ENCODE results near the gene SFTPB. TPM values are rescaled to one million over a fixed set of nuclear protein-coding genes. Genes with fewer than 3 reads are reported as not detected.
"Not testable (repeated sequence)": the region's sequence is repeated elsewhere in the genome, so short reads cannot be mapped to it uniquely, and the experiment has no call there.

SFTPB gene
- total RNA-seq, 1 experiment from 2014 or later: not detected

GRCh38 chr2:85663594-85664565, 4.1 kb downstream of the SFTPB start:
- Histone ChIP-seq H3K4me1 (replicated peaks) (peaks cover 5% of the 10 kb centered on the region), H3K36me3 (peaks cover 4% of the 10 kb centered on the region; the same call in 1 of the 2 replicates), H3K4me3 (no peak overlapping the region), H3K27me3 (replicated peaks) (no peaks in the 10 kb centered on the region), H3K9me3 (replicated peaks) (no peaks in the 10 kb centered on the region), H3K27ac (no peak overlapping the region)
- DNase-seq (ENCODE audit: low read depth in 1 of 2, low spot score in 2 of 2): no peak

- peak in 1 of 2 experiments; percentile 33 for DNase-seq (ENCODE audit: low read depth in 1 of 2, low spot score in 2 of 2)
- Histone ChIP-seq H3K27me3 (replicated peaks) (no peaks in the 10 kb centered on the region), H3K9me3 (replicated peaks) (no peaks in the 10 kb centered on the region), H3K4me1 (replicated peaks) (peaks cover 5% of the 10 kb centered on the region), H3K4me3 (no peak overlapping the region), H3K27ac (no peak overlapping the region), H3K36me3 (peaks cover 4% of the 10 kb centered on the region; the same call in 1 of the 2 replicates)
Observed at GRCh38 chr2:85662899-85663593, 5.0 kb downstream of the SFTPB start.

- H3K27ac ChIP-seq: no peak overlapping the region
- peaks cover 5% of the 10 kb centered on the region for H3K4me1 ChIP-seq (replicated peaks)
- H3K36me3 ChIP-seq: peaks cover 5% of the 10 kb centered on the region
- H3K27me3 ChIP-seq (replicated peaks): no peaks in the 10 kb centered on the region
- no peak overlapping the region for H3K4me3 ChIP-seq
- H3K9me3 ChIP-seq (replicated peaks): no peaks in the 10 kb centered on the region
- no peak for DNase-seq (ENCODE audit: low read depth in 1 of 2, low spot score in 2 of 2)
Observed at GRCh38 chr2:85661139-85661858, 6.7 kb downstream of the SFTPB start.

GRCh38 chr2:85660725-85661124, 7.3 kb downstream of the SFTPB start:
- no peak overlapping the region for H3K27ac ChIP-seq

GRCh38 chr2:85660301-85660700, 7.7 kb downstream of the SFTPB start:
- H3K9me3 ChIP-seq (replicated peaks); H3K4me1 ChIP-seq (replicated peaks); H3K27me3 ChIP-seq (replicated peaks); DNase-seq (ENCODE audit: low read depth in 1 of 2, low spot score in 2 of 2); H3K27ac ChIP-seq; H3K4me3 ChIP-seq: not testable (repeated sequence)
- H3K36me3 ChIP-seq: peaks cover 12% of the 10 kb centered on the region

More at GRCh38 chr2:85660725-85661124, 7.3 kb downstream of the SFTPB start:
- Histone ChIP-seq H3K27me3 (replicated peaks) (no peaks in the 10 kb centered on the region), H3K9me3 (replicated peaks) (no peaks in the 10 kb centered on the region), H3K4me1 (replicated peaks) (peaks cover 9% of the 10 kb centered on the region), H3K4me3 (no peak overlapping the region), H3K36me3 (peaks cover 11% of the 10 kb centered on the region)
- DNase-seq (ENCODE audit: low read depth in 1 of 2, low spot score in 2 of 2): no peak

GRCh38 chr2:85659324-85659981, 8.5 kb downstream of the SFTPB start:
- Histone ChIP-seq H3K9me3 (replicated peaks) (no peaks in the 10 kb centered on the region), H3K4me1 (replicated peaks) (peaks cover 9% of the 10 kb centered on the region), H3K36me3 (peaks cover 12% of the 10 kb centered on the region), H3K27ac (no peak overlapping the region), H3K27me3 (replicated peaks) (no peaks in the 10 kb centered on the region), H3K4me3 (no peak overlapping the region)
- DNase-seq (ENCODE audit: low read depth in 1 of 2, low spot score in 2 of 2): no peak

GRCh38 chr2:85657399-85657798, 10.6 kb downstream of the SFTPB start:
- H3K9me3 ChIP-seq (replicated peaks); H3K27me3 ChIP-seq (replicated peaks); H3K27ac ChIP-seq; DNase-seq (ENCODE audit: low read depth in 1 of 2, low spot score in 2 of 2); H3K4me1 ChIP-seq (replicated peaks); H3K4me3 ChIP-seq: not testable (repeated sequence)
- H3K36me3 ChIP-seq: peaks cover 27% of the 10 kb centered on the region

- H3K27ac ChIP-seq: no peak overlapping the region
- H3K36me3 ChIP-seq: peaks cover 36% of the 10 kb centered on the region
- no peak for DNase-seq (ENCODE audit: low read depth in 1 of 2, low spot score in 2 of 2)
- H3K27me3 ChIP-seq (replicated peaks): no peaks in the 10 kb centered on the region
- H3K9me3 ChIP-seq (replicated peaks): no peaks in the 10 kb centered on the region
- no peak overlapping the region for H3K4me3 ChIP-seq
- peaks cover 4% of the 10 kb centered on the region; the same call in 1 of the 2 replicates for H3K4me1 ChIP-seq (replicated peaks)
Observed at GRCh38 chr2:85656468-85656867, 11.5 kb downstream of the SFTPB start.

GRCh38 chr2:85655961-85656417, 12.0 kb downstream of the SFTPB start:
- no peak overlapping the region for H3K4me3 ChIP-seq
- H3K4me1 ChIP-seq (replicated peaks): peaks cover 4% of the 10 kb centered on the region; the same call in 1 of the 2 replicates
- no peak for DNase-seq (ENCODE audit: low read depth in 1 of 2, low spot score in 2 of 2)
- H3K9me3 ChIP-seq (replicated peaks): no peaks in the 10 kb centered on the region
- no peaks in the 10 kb centered on the region for H3K27me3 ChIP-seq (replicated peaks)
- H3K27ac ChIP-seq: no peak overlapping the region
- H3K36me3 ChIP-seq: peaks cover 41% of the 10 kb centered on the region

- DNase-seq (ENCODE audit: low read depth in 1 of 2, low spot score in 2 of 2): no peak
- H3K4me3 ChIP-seq: no peak overlapping the region
- no peak overlapping the region for H3K27ac ChIP-seq
- no peaks in the 10 kb centered on the region for H3K9me3 ChIP-seq (replicated peaks)
- peaks cover 54% of the 10 kb centered on the region for H3K36me3 ChIP-seq
- H3K27me3 ChIP-seq (replicated peaks): no peaks in the 10 kb centered on the region
- H3K4me1 ChIP-seq (replicated peaks): peaks cover 18% of the 10 kb centered on the region
Observed at GRCh38 chr2:85653996-85654395, 14.0 kb downstream of the SFTPB start.

- H3K4me3 ChIP-seq: no peak overlapping the region
- H3K9me3 ChIP-seq (replicated peaks): no peaks in the 10 kb centered on the region
- peaks cover 25% of the 10 kb centered on the region for H3K4me1 ChIP-seq (replicated peaks)
- H3K36me3 ChIP-seq: peaks cover 74% of the 10 kb centered on the region
- no peak for DNase-seq (ENCODE audit: low read depth in 1 of 2, low spot score in 2 of 2)
- H3K27ac ChIP-seq: no peak overlapping the region
- no peaks in the 10 kb centered on the region for H3K27me3 ChIP-seq (replicated peaks)
Observed at GRCh38 chr2:85652056-85652455, 15.9 kb downstream of the SFTPB start.

GRCh38 chr2:85651097-85651496, 16.9 kb downstream of the SFTPB start:
- H3K27me3 ChIP-seq (replicated peaks): no peaks in the 10 kb centered on the region
- no peak overlapping the region for H3K4me3 ChIP-seq
- peaks cover 23% of the 10 kb centered on the region for H3K4me1 ChIP-seq (replicated peaks)
- DNase-seq (ENCODE audit: low read depth in 1 of 2, low spot score in 2 of 2): no peak
- H3K9me3 ChIP-seq (replicated peaks): no peaks in the 10 kb centered on the region
- H3K27ac ChIP-seq: no peak overlapping the region
- peaks cover 80% of the 10 kb centered on the region for H3K36me3 ChIP-seq

- Histone ChIP-seq H3K4me3 (no peak overlapping the region), H3K4me1 (replicated peaks) (peaks cover 21% of the 10 kb centered on the region), H3K27me3 (replicated peaks) (no peaks in the 10 kb centered on the region), H3K36me3 (peaks cover 82% of the 10 kb centered on the region), H3K9me3 (replicated peaks) (no peaks in the 10 kb centered on the region), H3K27ac (no peak overlapping the region; the same call in 1 of the 2 replicates)
- no peak for DNase-seq (ENCODE audit: low read depth in 1 of 2, low spot score in 2 of 2)
Observed at GRCh38 chr2:85650456-85650855, 17.5 kb downstream of the SFTPB start.
